NCI-H1694 (cell line): ENCODE results near the gene DCTN2.
A peak's percentile ranks its signal among the peaks of the same experiment; 100 is the strongest.
"Not testable (repeated sequence)": the region's sequence is repeated elsewhere in the genome, so short reads cannot be mapped to it uniquely, and the experiment has no call there.

ENCODE experiments used
- DNase-seq: peaks from one replicate; lab custom pipeline; 2025; lab: John Stamatoyannopoulos, UW

The DCTN2 gene

DNA sequence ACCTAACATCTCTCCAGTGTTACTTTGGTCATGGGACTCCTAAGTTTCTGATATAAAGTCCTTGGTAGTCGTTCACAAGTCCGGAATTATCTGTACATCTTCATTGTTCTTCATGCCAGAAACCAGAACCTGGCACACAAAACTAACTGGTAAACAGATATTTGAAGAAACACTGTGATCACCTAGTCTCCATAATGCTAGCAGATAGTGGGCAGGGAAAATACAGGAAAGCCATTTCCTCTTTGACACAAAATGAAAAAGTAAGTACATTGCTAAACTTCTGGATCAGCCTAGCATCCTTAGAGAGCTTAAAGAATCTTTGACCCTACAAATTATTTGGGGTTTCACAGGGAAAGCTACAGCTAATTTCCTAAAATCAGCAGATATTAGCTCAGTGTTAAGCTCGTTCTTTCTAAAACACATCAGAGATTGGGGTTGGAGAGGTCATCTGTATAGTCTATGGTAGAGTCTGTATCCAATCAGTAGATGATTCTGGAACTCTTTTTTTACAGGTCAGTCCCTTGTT, 31.5 kb downstream of the DCTN2 start:
- DNase-seq: no peak

DNA sequence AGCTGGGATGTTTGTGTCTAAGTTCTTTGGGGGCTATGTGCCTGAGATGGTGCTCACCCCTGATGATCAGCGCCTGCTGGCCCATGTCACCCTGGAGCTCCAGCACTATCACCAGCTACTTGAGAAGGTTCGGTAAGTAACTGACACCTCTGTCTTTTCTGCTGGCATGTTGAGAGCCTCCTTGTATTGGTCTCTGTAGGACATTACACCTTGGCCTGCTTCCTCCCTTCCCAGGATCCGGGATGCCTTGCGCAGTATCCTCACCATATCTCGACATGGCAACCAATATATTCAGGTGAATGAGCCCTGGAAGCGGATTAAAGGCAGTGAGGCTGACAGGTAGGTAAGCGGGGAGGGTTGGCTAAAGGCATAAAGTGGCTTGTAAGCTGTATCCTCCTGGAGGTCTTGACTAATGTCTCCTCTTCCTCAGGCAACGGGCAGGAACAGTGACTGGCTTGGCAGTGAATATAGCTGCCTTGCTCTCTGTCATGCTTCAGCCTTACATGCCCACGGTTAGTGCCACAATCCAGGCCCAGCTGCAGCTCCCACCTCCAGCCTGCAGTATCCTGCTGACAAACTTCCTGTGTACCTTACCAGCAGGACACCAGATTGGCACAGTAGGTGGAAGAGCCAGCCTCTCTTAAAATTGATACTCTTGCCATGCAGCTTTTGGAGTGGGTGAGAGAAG, 32.1 kb downstream of the DCTN2 start:
- DNase-seq: no peak

DNA sequence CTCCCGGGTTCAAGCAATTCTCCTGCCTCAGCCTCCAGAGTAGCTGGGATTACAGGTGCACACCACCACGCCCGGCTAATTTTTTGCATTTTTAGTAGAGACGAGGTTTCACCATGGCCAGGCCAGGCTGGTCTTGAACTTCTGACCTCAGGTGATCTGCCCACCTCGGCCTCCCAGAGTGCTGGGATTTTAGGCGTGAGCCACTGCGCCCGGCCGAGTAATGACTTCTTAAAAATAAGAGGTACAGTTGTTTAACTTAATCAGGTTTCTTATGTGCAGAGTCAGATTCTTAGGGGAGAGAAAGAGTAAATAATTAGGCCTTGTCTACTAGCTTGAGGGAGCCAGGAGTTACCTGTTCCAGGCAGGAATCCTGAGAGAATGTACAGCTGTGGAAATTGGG, 32.7 kb downstream of the DCTN2 start:
- not testable (repeated sequence) for DNase-seq

DNA sequence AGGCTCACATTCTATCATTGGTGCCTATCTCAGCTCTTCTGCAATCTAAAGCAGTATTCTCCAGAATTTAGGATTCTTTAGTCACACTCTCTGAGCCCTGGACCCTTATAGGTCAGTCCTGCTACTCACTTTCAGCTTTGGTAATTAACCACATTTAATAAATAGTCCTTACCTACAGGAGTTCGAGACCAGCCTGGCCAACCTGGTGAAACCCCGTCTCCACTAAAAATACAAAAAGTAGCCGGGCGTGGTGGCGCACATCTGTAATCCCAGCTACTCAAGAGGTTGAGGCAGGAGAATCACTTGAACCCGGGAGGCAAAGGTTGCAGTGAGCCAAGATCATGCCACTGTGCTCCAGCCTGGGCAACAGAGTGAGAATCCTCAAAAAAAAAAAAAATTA, 33.3 kb downstream of the DCTN2 start:
- not testable (repeated sequence) for DNase-seq

DNA sequence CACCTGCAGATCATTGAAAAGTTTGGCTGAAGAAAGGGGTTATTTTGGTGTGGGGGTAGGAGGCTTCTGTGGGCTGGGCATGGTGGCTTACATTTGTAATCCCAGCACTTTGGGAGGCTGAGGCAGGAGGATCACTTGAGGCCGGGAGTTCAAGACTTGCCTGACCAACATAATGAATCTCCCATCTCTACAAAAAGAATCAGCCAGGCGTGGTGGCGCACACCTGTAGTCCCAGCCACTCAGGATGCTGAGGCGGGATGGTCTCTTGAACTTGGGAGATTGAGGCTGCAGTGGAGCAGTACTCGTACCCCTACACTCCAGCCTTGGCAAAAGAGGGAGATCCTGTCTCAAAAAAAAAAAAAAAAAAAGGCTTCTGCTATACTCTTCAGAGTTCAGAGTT, 33.7 kb downstream of the DCTN2 start:
- DNase-seq: no peak

DNA sequence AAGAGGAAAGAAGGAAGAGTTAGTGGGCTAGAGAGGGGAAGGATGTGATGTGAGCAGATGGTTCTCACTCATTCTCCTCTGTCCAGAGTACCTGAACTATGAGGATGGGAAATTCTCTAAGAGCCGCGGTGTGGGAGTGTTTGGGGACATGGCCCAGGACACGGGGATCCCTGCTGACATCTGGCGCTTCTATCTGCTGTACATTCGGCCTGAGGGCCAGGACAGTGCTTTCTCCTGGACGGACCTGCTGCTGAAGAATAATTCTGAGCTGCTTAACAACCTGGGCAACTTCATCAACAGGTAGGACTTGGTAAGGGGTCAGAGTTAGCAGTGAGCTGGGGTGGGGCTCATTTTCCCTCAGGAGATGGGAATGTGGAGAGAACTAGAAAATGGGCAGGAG, 34.3 kb downstream of the DCTN2 start:
- DNase-seq: no peak

DNA sequence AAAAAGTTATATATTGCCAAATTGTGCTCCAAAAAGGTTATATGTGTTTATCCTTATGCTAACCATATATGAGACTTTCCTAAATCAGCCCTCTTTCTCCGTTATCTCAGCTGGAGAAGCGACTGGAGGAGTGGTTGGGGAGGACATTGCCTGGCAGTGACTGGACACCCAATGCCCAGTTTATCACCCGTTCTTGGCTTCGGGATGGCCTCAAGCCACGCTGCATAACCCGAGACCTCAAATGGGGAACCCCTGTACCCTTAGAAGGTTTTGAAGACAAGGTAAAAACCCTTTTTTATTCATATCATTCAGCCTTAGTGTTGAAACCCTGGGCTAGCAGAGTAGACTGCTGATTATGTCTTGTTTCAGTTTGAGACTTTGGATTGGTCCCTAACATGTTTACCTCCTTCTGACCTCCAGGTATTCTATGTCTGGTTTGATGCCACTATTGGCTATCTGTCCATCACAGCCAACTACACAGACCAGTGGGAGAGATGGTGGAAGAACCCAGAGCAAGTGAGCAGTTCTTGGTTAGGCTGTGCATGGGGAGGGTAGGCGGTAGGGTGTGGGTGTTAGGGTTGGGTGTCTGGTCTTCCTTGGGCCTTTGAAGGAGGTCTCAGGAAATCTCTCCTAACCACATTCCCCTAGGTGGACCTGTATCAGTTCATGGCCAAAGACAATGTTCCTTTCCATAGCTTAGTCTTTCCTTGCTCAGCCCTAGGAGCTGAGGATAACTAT, 35.2 kb downstream of the DCTN2 start:
- DNase-seq: no peak

DNA sequence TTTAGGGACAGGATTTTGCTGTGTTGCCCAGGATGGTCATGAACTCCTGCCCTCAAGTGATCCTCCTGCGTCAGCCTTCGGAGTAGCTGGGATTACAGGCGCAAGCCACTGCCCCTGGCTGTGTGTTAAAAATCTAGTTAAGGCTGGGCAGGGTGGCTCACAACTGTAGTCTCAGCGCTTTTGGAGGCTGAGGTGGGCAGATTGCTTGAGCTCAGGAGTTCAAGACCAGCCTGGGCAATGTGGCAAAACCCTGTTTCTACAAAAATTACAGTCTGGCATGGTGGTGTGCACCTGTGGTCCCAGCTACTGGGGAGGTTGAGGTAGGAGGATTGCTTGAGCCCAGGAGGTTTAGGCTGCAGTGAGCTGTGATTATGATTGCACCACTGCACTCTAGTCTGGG, 35.8 kb downstream of the DCTN2 start:
- DNase-seq: no peak

DNA sequence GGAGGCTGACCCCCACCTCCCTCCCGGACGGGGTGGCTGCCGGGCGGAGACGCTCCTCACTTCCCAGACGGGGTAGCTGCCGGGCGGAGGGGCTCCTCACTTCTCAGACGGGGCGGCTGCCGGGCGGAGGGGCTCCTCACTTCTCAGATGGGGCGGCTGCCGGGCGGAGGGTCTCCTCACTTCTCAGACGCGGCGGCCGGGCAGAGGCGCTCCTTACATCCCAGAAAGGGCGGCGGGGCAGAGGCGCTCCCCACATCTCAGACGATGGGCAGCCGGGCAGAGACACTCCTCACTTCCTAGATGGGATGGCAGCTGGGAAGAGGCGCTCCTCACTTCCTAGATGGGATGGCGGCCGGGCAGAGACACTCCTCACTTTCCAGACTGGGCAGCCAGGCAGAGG, 39.2 kb downstream of the DCTN2 start:
- not testable (repeated sequence) for DNase-seq

DNA sequence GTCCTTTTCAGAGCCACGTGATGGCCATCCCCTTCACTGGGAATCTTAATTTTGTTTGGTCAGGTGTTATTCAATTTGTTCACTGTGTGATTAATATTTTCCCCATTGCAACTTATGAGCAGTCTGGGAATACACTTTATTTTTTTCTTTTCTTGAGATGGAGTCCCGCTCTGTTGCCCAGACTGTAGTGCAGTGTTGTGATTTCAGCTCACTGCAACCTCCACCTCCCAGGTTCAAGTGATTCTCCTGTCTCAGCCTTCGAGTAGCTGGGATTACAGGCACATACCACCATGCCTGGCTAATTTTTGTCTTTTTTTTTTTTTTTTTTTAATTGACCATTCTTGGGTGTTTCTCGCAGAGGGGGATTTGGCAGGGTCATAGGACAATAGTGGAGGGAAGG, 40.5 kb downstream of the DCTN2 start:
- DNase-seq: not testable (repeated sequence)

DNA sequence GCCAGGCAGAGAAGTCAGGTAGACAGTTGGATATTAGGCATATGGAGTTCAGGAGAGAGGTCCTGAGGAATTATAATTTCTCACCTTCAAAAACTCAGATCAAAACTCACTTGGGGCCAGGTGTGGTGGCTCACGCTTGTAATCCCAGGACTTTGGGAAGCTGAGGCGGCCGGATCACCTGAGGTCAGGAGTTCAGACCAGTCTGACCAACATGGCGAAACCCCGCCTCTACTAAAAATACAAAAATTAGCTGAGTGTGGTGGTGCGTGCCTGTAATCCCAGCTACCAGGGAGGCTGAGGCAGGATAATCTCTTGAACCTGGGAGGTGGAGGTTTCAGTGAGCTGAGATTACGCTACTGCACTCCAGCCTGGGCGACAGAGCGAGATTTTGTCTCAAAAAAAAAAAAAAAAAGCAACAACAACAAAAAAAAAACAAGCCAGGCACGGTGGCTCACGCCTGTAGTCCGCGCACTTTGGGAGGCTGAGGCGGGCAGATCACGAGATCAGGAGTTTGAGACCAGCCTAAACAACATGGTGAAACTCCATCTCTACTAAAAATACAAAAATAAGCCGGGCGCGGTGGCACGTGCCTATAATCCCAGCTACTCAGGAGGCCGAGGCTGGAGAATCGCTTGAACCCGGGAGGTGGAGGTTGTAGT, 44.6 kb downstream of the DCTN2 start:
- DNase-seq: not testable (repeated sequence)

DNA sequence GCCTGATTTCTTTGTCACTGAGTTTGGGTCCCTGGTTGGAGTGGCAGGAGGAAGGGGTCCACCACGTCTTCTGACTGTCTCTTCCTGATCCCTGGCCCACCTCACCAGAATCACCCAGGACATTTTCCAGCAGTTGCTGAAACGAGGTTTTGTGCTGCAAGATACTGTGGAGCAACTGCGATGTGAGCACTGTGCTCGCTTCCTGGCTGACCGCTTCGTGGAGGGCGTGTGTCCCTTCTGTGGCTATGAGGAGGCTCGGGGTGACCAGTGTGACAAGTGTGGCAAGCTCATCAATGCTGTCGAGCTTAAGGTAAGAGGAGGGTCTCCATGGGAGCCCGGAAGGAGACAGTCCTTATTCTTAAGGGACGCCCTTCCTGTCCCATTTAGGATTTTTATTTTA, 46.8 kb downstream of the DCTN2 start:
- no peak for DNase-seq

DNA sequence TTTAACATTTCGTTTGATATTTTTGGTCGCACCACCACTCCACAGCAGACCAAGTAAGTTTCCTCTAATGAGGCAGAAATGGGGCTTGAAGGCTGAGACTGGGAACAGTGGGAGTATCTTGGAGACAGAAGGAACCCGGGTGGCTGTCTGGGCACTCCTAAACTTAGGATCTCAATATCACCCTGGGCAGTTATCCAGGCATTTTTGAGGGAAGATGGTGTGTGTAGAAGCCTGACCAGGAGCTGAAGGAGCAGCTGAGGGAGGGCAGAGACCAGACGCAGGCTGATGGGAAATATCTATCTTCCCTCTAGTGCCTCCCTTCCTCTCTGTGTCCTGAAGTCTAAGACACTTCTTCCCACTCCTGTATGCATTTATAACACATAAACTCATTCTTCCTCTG, 48.4 kb downstream of the DCTN2 start:
- no peak for DNase-seq

DNA sequence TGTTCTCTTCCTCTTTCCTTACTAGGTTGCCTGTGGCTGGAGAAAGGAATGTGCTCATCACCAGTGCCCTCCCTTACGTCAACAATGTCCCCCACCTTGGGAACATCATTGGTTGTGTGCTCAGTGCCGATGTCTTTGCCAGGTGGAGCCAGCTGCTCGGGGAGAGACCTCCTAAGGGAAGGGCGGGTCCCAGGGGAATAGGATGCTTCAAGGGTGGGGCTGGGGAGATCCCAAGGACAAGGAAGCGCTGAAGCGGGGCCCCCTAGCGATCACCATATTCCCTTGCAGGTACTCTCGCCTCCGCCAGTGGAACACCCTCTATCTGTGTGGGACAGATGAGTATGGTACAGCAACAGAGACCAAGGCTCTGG, 48.9 kb downstream of the DCTN2 start:
- no peak for DNase-seq

DNA sequence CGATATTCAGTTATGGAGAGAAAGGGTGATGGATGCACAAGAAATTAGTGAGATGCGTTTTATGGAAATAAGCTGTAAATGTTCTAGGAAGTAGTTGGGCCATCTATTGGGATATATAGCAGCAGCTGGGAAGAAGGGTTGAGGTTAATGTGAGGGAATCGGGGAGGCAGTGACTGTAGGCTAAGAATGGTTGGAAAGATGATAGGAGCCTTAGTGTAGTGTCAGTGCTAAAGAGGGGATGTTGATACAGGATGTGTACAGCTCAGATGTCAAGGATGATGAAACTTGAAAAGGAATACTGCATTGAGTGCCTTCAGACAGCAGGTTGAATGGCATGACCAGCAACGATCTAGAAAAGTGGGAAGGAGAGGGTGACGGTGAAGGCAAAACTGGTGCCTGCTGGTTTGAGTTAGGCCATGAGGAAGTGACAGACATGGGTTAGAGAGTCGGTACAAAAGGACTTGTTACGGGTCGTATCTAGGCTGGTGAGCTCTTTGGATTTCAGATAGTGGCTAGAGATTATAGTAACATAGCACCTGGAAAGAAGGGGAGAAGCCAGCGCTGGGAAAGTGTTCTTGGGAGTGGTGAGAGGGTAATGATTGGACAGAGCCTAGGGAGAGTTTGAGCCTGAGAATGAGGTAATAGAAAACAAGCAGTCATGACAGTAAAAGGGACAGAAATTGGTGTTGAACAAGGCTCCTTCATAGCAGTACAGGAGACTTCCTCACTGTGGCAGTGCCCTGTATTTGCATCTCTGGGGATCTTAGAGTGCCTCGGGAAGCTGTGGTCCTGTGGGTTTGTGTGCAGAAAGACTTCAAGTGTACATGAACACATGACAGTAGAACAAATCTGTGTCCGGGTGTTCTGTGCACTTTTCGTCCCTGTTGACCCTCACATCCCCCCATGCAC, 49.5 kb downstream of the DCTN2 start:
- DNase-seq: no peak

DNA sequence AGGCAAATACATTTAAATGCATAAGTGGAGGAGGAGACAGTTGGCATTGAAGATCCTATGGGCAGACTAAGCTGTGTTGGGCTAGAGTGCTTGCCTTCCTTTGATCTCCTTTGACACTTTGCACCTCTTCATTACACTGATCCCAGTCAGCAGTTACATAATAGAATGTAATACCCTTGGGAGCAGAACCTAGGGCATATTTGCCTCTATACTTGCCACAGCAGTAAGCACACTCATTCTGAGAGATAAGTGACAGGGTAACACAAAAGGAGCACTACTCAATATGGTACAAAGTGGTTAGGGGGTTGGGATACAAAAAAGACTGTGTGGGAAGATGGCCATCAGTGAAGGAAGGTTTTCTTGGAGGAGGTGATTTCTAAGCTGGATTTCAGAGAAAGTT, 50.2 kb downstream of the DCTN2 start:
- DNase-seq: no peak

DNA sequence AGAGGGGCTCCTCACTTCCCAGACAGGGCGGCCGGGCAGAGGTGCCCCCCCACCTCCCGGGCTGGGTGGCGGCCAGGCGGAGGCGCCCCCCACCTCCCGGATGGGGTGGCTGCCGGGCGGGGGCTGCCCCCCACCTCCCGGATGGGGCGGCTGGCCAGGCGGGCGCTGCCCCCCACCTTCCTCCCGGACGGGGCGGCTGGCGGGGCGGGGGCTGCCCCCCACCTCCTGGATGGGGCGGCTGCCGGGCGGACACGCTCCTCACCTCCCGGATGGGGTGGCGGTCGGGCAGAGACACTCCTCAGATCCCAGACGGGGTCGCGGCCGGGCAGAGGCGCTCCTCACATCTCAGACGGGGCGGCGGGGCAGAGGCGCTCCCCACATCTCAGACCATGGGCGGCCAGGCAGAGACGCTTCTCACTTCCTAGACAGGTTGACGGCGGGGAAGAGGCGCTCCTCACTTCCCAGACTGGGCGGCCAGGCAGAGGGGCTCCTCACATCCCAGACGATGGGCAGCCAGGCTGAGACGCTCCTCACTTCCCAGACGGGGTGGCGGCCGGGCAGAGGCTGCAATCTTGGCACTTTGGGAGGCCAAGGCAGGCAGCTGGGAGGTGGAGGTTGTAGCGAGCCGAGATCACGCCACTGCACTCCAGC, 51.8 kb downstream of the DCTN2 start:
- DNase-seq: not testable (repeated sequence)

DNA sequence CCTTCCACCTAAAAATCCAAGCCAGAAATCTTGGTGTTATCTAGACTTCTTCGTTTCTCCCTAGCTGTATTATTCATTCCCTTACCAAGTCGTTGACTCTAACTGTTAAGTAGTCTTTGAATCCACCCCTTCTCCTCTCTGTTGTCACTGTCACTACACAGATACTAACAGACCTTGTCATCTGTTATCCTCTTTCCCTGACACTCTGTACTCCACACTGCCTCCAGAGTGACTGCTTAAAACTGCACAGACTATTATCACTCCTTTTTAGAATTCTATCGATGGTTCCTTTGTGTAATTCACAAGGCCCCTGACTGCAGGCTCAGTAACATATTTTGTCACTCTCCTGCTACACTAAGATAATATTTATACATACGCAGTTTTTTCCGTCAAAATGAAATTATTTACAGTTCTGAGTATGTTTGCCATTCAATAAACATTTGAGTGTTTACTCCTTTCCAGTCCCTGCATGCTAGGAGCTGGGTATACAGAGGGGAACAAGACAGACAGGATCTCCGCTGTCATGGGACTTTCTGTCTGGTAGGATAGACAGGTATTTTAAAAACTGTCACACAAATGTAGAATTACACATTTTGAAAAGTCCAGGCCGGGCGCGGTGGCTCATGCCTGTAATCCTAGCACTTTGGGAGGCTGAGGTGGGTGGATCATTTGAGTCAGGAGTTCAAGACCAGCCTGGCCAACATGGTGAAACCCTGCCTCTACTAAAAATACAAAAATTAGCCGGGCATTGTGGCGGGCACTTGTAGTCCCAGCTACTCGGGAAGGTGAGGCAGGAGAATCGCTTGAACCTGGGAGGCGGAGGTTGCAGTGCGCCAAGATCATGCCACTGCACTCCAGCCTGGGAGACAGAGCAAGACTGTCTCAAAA, 55.4 kb downstream of the DCTN2 start:
- peak; percentile 18 for DNase-seq

DNA sequence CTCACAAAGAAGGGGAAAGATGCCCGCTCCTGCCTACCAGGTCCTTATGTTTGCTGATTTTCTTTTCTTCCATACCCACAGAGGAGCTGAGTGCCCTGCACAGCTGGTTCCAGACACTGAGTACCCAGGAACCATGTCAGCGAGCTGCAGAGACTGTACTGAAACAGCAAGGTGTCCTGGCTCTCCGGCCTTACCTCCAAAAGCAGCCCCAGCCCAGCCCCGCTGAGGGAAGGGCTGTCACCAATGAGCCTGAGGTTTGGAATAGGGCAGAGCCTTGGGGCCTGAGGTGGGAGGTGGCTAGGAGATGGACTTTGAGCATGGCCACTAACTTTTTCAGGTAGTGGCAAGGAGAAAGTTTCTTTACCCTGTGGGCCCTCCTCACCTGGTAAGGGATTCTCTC, 56.9 kb downstream of the DCTN2 start:
- no peak for DNase-seq

DNA sequence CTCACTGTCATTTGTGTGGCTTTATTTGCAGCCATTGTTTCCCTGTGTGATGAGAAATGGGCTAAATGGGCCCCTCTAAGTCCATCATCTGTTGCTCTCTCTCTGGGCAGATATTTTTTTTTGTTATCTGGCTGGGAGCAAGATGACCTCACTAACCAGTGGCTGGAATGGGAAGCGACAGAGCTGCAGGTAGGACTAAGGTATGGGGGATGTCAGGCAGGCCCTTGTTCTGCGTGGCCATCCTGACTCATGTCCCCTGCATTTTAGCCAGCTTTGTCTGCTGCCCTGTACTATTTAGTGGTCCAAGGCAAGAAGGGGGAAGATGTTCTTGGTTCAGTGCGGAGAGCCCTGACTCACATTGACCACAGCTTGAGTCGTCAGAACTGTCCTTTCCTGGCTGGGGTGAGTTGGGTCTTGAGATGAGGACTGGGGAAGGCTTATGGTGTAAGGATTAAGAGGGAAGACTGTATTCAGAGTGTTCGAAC, 57.8 kb downstream of the DCTN2 start:
- no peak for DNase-seq
